HG03442 (cell line): ENCODE results near the gene CAD.

ENCODE experiments used
- ATAC-seq: cut with Tn5 transposase; IDR thresholded peaks from one replicate; pipeline ENCODE4 v1.9.1; 2021; ENCODE audit warnings: mild to moderate bottlenecking, moderate library complexity; ENCODE audit not compliant: unreplicated experiment

Gene CAD

GRCh38 chr2:27275211-27276150 is 58.3 kb downstream of the CAD start, which contains the start of gene DNAJC5G:
TSS of gene DNAJC5G (plus strand) at chr2:27275433. CDS start at chr2:27276729, 1,296 bp downstream.
- ATAC-seq, result no peak

- ATAC-seq, result no peak
These were observed 60.8 kb downstream of the CAD start for GRCh38 chr2:27278010-27278409.

GRCh38 chr2:27280826-27281225 is 63.7 kb downstream of the CAD start:
- ATAC-seq, result no peak

- ATAC-seq, result no peak
These were observed 64.3 kb downstream of the CAD start for GRCh38 chr2:27281442-27281841.

GRCh38 chr2:27281855-27282559 is 64.8 kb downstream of the CAD start, which contains the start of gene TRIM54:
TSS of gene TRIM54 (plus strand) at chr2:27282429. CDS start at chr2:27282732, 303 bp downstream.
- ATAC-seq, result no peak

- ATAC-seq, result no peak
These were observed 65.7 kb downstream of the CAD start for GRCh38 chr2:27282892-27283291.

- no peak for ATAC-seq
These were observed 67.8 kb downstream of the CAD start for GRCh38 chr2:27284996-27285395.

GRCh38 chr2:27285481-27285880 is 68.3 kb downstream of the CAD start:
- no peak for ATAC-seq

GRCh38 chr2:27288610-27289009 is 71.4 kb downstream of the CAD start:
- ATAC-seq, result no peak

GRCh38 chr2:27290549-27290948 is 73.4 kb downstream of the CAD start:
- ATAC-seq, result no peak

- no peak for ATAC-seq
These were observed 74.7 kb downstream of the CAD start for GRCh38 chr2:27291865-27292264.
